ENCODE measurements around the gene PWWP2B. TPM values are rescaled to one million over a fixed set of nuclear protein-coding genes. Genes with fewer than 3 reads are reported as not detected.
A peak's percentile ranks its signal among the peaks of the same experiment; 100 is the strongest.
"Not testable (repeated sequence)": the region's sequence is repeated elsewhere in the genome, so short reads cannot be mapped to it uniquely, and the experiment has no call there.

Gene PWWP2B
- total RNA-seq, 3 donors from 2014 or later, result 3.3 to 4.3 (median 4.1) TPM

- H3K9me3 Mint-ChIP-seq, result no peaks in the 10 kb centered on the region
- no peak overlapping the region for H3K4me3 Mint-ChIP-seq
- DNase-seq (no peak), ATAC-seq (no peak)
- no peaks in the 10 kb centered on the region for H3K36me3 Mint-ChIP-seq (ENCODE audit: insufficient read depth)
- peaks cover 30% of the 10 kb centered on the region for H3K4me1 Mint-ChIP-seq (ENCODE audit: low read depth)
- no peaks in the 10 kb centered on the region for H3K27me3 Mint-ChIP-seq (ENCODE audit: low read depth)
Measured at GRCh38 chr10:132425757-132426155, 28.8 kb downstream of the PWWP2B start.

- H3K27me3 Mint-ChIP-seq (ENCODE audit: low read depth), result no peaks in the 10 kb centered on the region
- H3K9me3 Mint-ChIP-seq, result no peaks in the 10 kb centered on the region
- H3K36me3 Mint-ChIP-seq (ENCODE audit: insufficient read depth), result no peaks in the 10 kb centered on the region
- ATAC-seq (no peak), DNase-seq (no peak)
- peaks cover 19% of the 10 kb centered on the region for H3K4me1 Mint-ChIP-seq (ENCODE audit: low read depth)
- H3K4me3 Mint-ChIP-seq, result no peak overlapping the region
Measured at GRCh38 chr10:132427006-132427771, 30.2 kb downstream of the PWWP2B start.

- Mint-ChIP-seq H3K27me3 (ENCODE audit: low read depth) (no peaks in the 10 kb centered on the region), H3K4me3 (no peak overlapping the region), H3K36me3 (ENCODE audit: insufficient read depth) (no peaks in the 10 kb centered on the region), H3K4me1 (ENCODE audit: low read depth) (peaks cover 13% of the 10 kb centered on the region), H3K9me3 (no peaks in the 10 kb centered on the region)
- ATAC-seq, result peak in 1 of 2 donors; percentile 22
- no peak for DNase-seq
Measured at GRCh38 chr10:132427939-132428367, 31.0 kb downstream of the PWWP2B start.

GRCh38 chr10:132428486-132428995 lies 31.5 kb downstream of the PWWP2B start:
- Mint-ChIP-seq H3K36me3 (ENCODE audit: insufficient read depth) (no peaks in the 10 kb centered on the region), H3K27me3 (ENCODE audit: low read depth) (no peaks in the 10 kb centered on the region), H3K4me1 (ENCODE audit: low read depth) (peaks cover 8% of the 10 kb centered on the region), H3K4me3 (no peak overlapping the region), H3K9me3 (no peaks in the 10 kb centered on the region)
- no peak for DNase-seq
- no peak for ATAC-seq

GRCh38 chr10:132429281-132430230 lies 32.6 kb downstream of the PWWP2B start:
- Mint-ChIP-seq H3K27me3 (ENCODE audit: low read depth) (no peaks in the 10 kb centered on the region), H3K9me3 (no peaks in the 10 kb centered on the region), H3K4me3 (no peak overlapping the region), H3K36me3 (ENCODE audit: insufficient read depth) (no peaks in the 10 kb centered on the region), H3K4me1 (ENCODE audit: low read depth) (peaks cover 8% of the 10 kb centered on the region)
- ATAC-seq (no peak), DNase-seq (no peak)

- H3K27me3 Mint-ChIP-seq (ENCODE audit: low read depth), result no peaks in the 10 kb centered on the region
- H3K4me3 Mint-ChIP-seq, result no peak overlapping the region
- peaks cover 7% of the 10 kb centered on the region for H3K4me1 Mint-ChIP-seq (ENCODE audit: low read depth)
- H3K36me3 Mint-ChIP-seq (ENCODE audit: insufficient read depth), result no peaks in the 10 kb centered on the region
- ATAC-seq (no peak), DNase-seq (no peak)
- H3K9me3 Mint-ChIP-seq, result no peaks in the 10 kb centered on the region
Measured at GRCh38 chr10:132430231-132430743, 33.3 kb downstream of the PWWP2B start.

GRCh38 chr10:132430861-132431271 lies 33.9 kb downstream of the PWWP2B start:
- Mint-ChIP-seq H3K4me3 (no peak overlapping the region), H3K9me3 (no peaks in the 10 kb centered on the region), H3K27me3 (ENCODE audit: low read depth) (no peaks in the 10 kb centered on the region), H3K4me1 (ENCODE audit: low read depth) (peaks cover 7% of the 10 kb centered on the region), H3K36me3 (ENCODE audit: insufficient read depth) (no peaks in the 10 kb centered on the region)
- ATAC-seq, result no peak
- DNase-seq, result no peak

- DNase-seq, result no peak
- H3K36me3 Mint-ChIP-seq (ENCODE audit: insufficient read depth), result no peaks in the 10 kb centered on the region
- no peak for ATAC-seq
- no peak overlapping the region for H3K4me3 Mint-ChIP-seq
- H3K9me3 Mint-ChIP-seq, result no peaks in the 10 kb centered on the region
- no peaks in the 10 kb centered on the region for H3K27me3 Mint-ChIP-seq (ENCODE audit: low read depth)
- peaks cover 7% of the 10 kb centered on the region for H3K4me1 Mint-ChIP-seq (ENCODE audit: low read depth)
Measured at GRCh38 chr10:132431537-132432175, 34.7 kb downstream of the PWWP2B start.

- no peak for ATAC-seq
- H3K4me3 Mint-ChIP-seq, result no peak overlapping the region
- no peaks in the 10 kb centered on the region for H3K27me3 Mint-ChIP-seq (ENCODE audit: low read depth)
- DNase-seq, result no peak
- H3K4me1 Mint-ChIP-seq (ENCODE audit: low read depth), result peaks cover 7% of the 10 kb centered on the region
- H3K9me3 Mint-ChIP-seq, result no peaks in the 10 kb centered on the region
- H3K36me3 Mint-ChIP-seq (ENCODE audit: insufficient read depth), result no peaks in the 10 kb centered on the region
Measured at GRCh38 chr10:132432176-132432540, 35.2 kb downstream of the PWWP2B start.

GRCh38 chr10:132433671-132434340 lies 36.8 kb downstream of the PWWP2B start:
- ATAC-seq, result no peak
- Mint-ChIP-seq H3K9me3 (no peaks in the 10 kb centered on the region), H3K27me3 (ENCODE audit: low read depth) (no peaks in the 10 kb centered on the region), H3K36me3 (ENCODE audit: insufficient read depth) (no peaks in the 10 kb centered on the region), H3K4me1 (ENCODE audit: low read depth) (peaks cover 7% of the 10 kb centered on the region), H3K4me3 (no peak overlapping the region)
- DNase-seq, result no peak

GRCh38 chr10:132434405-132435005 lies 37.5 kb downstream of the PWWP2B start:
- no peak overlapping the region for H3K4me3 Mint-ChIP-seq
- ATAC-seq, result peak; percentile 71 to 87
- H3K27me3 Mint-ChIP-seq (ENCODE audit: low read depth), result no peaks in the 10 kb centered on the region

GRCh38 chr10:132435320-132435719 lies 38.3 kb downstream of the PWWP2B start:
- DNase-seq; H3K4me1 Mint-ChIP-seq (ENCODE audit: low read depth); ATAC-seq; H3K36me3 Mint-ChIP-seq (ENCODE audit: insufficient read depth); H3K27me3 Mint-ChIP-seq (ENCODE audit: low read depth); H3K9me3 Mint-ChIP-seq; H3K4me3 Mint-ChIP-seq: not testable (repeated sequence)

More at GRCh38 chr10:132434405-132435005, 37.5 kb downstream of the PWWP2B start:
- DNase-seq, result peak; percentile 34
- H3K9me3 Mint-ChIP-seq, result no peaks in the 10 kb centered on the region
- H3K36me3 Mint-ChIP-seq (ENCODE audit: insufficient read depth), result no peaks in the 10 kb centered on the region
- H3K4me1 Mint-ChIP-seq (ENCODE audit: low read depth), result peaks cover 7% of the 10 kb centered on the region

GRCh38 chr10:132436096-132436495 lies 39.1 kb downstream of the PWWP2B start:
- ATAC-seq; DNase-seq; H3K9me3 Mint-ChIP-seq; H3K4me3 Mint-ChIP-seq; H3K4me1 Mint-ChIP-seq (ENCODE audit: low read depth); H3K27me3 Mint-ChIP-seq (ENCODE audit: low read depth); H3K36me3 Mint-ChIP-seq (ENCODE audit: insufficient read depth): not testable (repeated sequence)

Data from activated T-cell treated with anti-CD3 and anti-CD28 coated beads, Interleukin-2, amount 50 U/mL, for 4 hours (primary cell).